Measurements from ENCODE around the gene COL10A1.

GRCh38 chr6:116165596-116165995 is 39.7 kb upstream of the COL10A1 start:
- TF ChIP-seq, protein P1, sequence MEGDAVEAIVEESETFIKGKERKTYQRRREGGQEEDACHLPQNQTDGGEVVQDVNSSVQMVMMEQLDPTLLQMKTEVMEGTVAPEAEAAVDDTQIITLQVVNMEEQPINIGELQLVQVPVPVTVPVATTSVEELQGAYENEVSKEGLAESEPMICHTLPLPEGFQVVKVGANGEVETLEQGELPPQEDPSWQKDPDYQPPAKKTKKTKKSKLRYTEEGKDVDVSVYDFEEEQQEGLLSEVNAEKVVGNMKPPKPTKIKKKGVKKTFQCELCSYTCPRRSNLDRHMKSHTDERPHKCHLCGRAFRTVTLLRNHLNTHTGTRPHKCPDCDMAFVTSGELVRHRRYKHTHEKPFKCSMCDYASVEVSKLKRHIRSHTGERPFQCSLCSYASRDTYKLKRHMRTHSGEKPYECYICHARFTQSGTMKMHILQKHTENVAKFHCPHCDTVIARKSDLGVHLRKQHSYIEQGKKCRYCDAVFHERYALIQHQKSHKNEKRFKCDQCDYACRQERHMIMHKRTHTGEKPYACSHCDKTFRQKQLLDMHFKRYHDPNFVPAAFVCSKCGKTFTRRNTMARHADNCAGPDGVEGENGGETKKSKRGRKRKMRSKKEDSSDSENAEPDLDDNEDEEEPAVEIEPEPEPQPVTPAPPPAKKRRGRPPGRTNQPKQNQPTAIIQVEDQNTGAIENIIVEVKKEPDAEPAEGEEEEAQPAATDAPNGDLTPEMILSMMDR (IDR thresholded peaks at IDR 0.05): no peak
- no peak for TF ChIP-seq POLR2A (IDR thresholded peaks at IDR 0.05)
